WTC11 (cell line): ENCODE results near the gene RASSF4. TPM values are rescaled to one million over a fixed set of nuclear protein-coding genes. Genes with fewer than 3 reads are reported as not detected.

Experiments used
- ATAC-seq: fragments of 200-7000 bp; cut with Tn5 transposase; 2 replicates; pipeline ENCODE4 v1.10.0; 2021; ENCODE audit warnings: mild to moderate bottlenecking, moderate library complexity
- CTCF ChIA-PET: fragments of 300-600 bp; sonication (Branson Sonifier 250); formaldehyde crosslinking; loops from one replicate; lab custom pipeline; 2021; ENCODE audit warnings: antibody characterized with exemption; lab: Charles Lee
- POLR2A ChIA-PET: fragments of 350-600 bp; sonication (Branson Sonifier 250); formaldehyde crosslinking; loops from one replicate; lab custom pipeline; 2021; ENCODE audit warnings: antibody characterized with exemption; lab: Charles Lee
- DNase-seq: peaks from one replicate; pipeline ENCODE4 v3.0.0; 2021; ENCODE audit warnings: low spot score
- H3K27ac Mint-ChIP-seq: 2 replicates; pipeline ENCODE4 v1.8.0; 2021; ENCODE audit warnings: mixed read lengths
- H3K27me3 Mint-ChIP-seq: 2 replicates; pipeline ENCODE4 v1.8.0; 2021; ENCODE audit warnings: low read depth, mild to moderate bottlenecking, moderate library complexity, mixed read lengths
- H3K36me3 Mint-ChIP-seq: 2 replicates; pipeline ENCODE4 v1.8.0; 2021; ENCODE audit warnings: mixed read lengths
- H3K4me1 Mint-ChIP-seq: 2 replicates; pipeline ENCODE4 v1.8.0; 2022; ENCODE audit warnings: mixed read lengths
- H3K4me3 Mint-ChIP-seq: 2 replicates; pipeline ENCODE4 v1.8.0; 2021; ENCODE audit warnings: mild to moderate bottlenecking, moderate library complexity, mixed read lengths
- H3K9me3 Mint-ChIP-seq: 2 replicates; pipeline ENCODE4 v1.8.0; 2021; ENCODE audit warnings: mixed read lengths
- CBFB ChIP-seq: sonication (generic); formaldehyde crosslinking; IDR thresholded peaks from 2 replicates; pipeline ENCODE4 v1.8.1; 2022; ENCODE audit warnings: mild to moderate bottlenecking, low read depth, missing genetic modification reagents
- CREB1 ChIP-seq: sonication (generic); formaldehyde crosslinking; IDR thresholded peaks from 2 replicates; pipeline ENCODE4 v1.8.0; 2023; ENCODE audit warnings: mild to moderate bottlenecking, missing genetic modification reagents
- E2F5 ChIP-seq: sonication (generic); formaldehyde crosslinking; IDR thresholded peaks from 2 replicates; pipeline ENCODE4 v1.8.1; 2022; ENCODE audit warnings: mild to moderate bottlenecking, moderate library complexity, missing genetic modification reagents
- EMX1 ChIP-seq: fragments of 250-450 bp; sonication (Bioruptor Pico); IDR thresholded peaks from 2 replicates; pipeline ENCODE4 v1.8.0; 2021; ENCODE audit warnings: mild to moderate bottlenecking
- HMGA2 ChIP-seq: fragments of 250-450 bp; sonication (Bioruptor Pico); IDR thresholded peaks from 2 replicates; pipeline ENCODE4 v1.4.0; 2021; ENCODE audit warnings: mild to moderate bottlenecking, moderate library complexity
- MAX ChIP-seq: sonication (generic); formaldehyde crosslinking; IDR thresholded peaks from 2 replicates; pipeline ENCODE4 v1.8.0; 2022; ENCODE audit warnings: mild to moderate bottlenecking, missing genetic modification reagents
- MXD4 ChIP-seq: fragments of 250-450 bp; sonication (Bioruptor Pico); IDR thresholded peaks from 2 replicates; pipeline ENCODE4 v1.8.0; 2021; ENCODE audit warnings: mild to moderate bottlenecking, moderate library complexity, borderline replicate concordance
- MYBL2 ChIP-seq: sonication (generic); formaldehyde crosslinking; IDR thresholded peaks from 2 replicates; pipeline ENCODE4 v1.8.1; 2023; ENCODE audit warnings: mild to moderate bottlenecking, moderate library complexity, missing genetic modification reagents
- PREB ChIP-seq: sonication (generic); formaldehyde crosslinking; IDR thresholded peaks from 2 replicates; pipeline ENCODE4 v1.8.1; 2022; ENCODE audit warnings: mild to moderate bottlenecking, missing genetic modification reagents, moderate library complexity, borderline replicate concordance
- SMAD4 ChIP-seq: sonication (generic); formaldehyde crosslinking; IDR thresholded peaks from 2 replicates; pipeline ENCODE4 v1.8.0; 2022; ENCODE audit warnings: mild to moderate bottlenecking, missing genetic modification reagents
- TEAD1 ChIP-seq: sonication (generic); formaldehyde crosslinking; IDR thresholded peaks from 2 replicates; pipeline ENCODE4 v1.8.0; 2022; ENCODE audit warnings: mild to moderate bottlenecking, missing genetic modification reagents
- ZNF121 ChIP-seq: sonication (generic); formaldehyde crosslinking; IDR thresholded peaks from 2 replicates; pipeline ENCODE4 v1.8.0; 2023; ENCODE audit warnings: missing genetic modification reagents
- ZNF232 ChIP-seq: sonication (generic); formaldehyde crosslinking; IDR thresholded peaks from 2 replicates; pipeline ENCODE4 v1.8.0; 2022; ENCODE audit warnings: mild to moderate bottlenecking, missing genetic modification reagents
- ZNF263 ChIP-seq: sonication (generic); formaldehyde crosslinking; IDR thresholded peaks from 2 replicates; pipeline ENCODE4 v1.8.1; 2022; ENCODE audit warnings: low read depth, mild to moderate bottlenecking, moderate library complexity, missing genetic modification reagents
- ZNF425 ChIP-seq: fragments of 250-450 bp; sonication (Bioruptor Pico); conservative IDR thresholded peaks from 2 replicates; pipeline ENCODE4 v1.9.0; 2021; ENCODE audit warnings: mild to moderate bottlenecking
- ZNF532 ChIP-seq: fragments of 250-450 bp; sonication (Bioruptor Pico); IDR thresholded peaks from 2 replicates; pipeline ENCODE4 v1.9.0; 2021; ENCODE audit warnings: mild to moderate bottlenecking, borderline replicate concordance
- total RNA-seq: library from RNA; stranded (reverse); gene quantifications from 3 replicates; pipeline ENCODE4 v1.2.3, GENCODE V29; 2021
- TF ChIP-seq, protein P1 (sequence below): sonication (generic); formaldehyde crosslinking; IDR thresholded peaks from 2 replicates; pipeline ENCODE4 v1.8.1; 2023; ENCODE audit warnings: mild to moderate bottlenecking, moderate library complexity, missing genetic modification reagents
- TF ChIP-seq, protein P2 (sequence below): sonication (generic); formaldehyde crosslinking; IDR thresholded peaks from 2 replicates; pipeline ENCODE4 v1.8.0; 2022; ENCODE audit warnings: mild to moderate bottlenecking, missing genetic modification reagents
- TF ChIP-seq, protein P3 (sequence below): sonication (generic); formaldehyde crosslinking; conservative IDR thresholded peaks from 2 replicates; pipeline ENCODE4 v1.8.1; 2023; ENCODE audit warnings: mild to moderate bottlenecking, low read depth, missing genetic modification reagents, moderate library complexity

RASSF4 gene
- total RNA-seq, 1 experiment from 2014 or later = 15.7 TPM

- no peak for ATAC-seq
- TF ChIP-seq MAX (no peak), MYBL2 (CRISPR knock-in tag) (no peak), MXD4 (CRISPR knock-in tag) (no peak), EMX1 (CRISPR knock-in tag) (no peak), ZNF532 (no peak), TEAD1 (no peak), CBFB (CRISPR knock-in tag) (no peak), HMGA2 (no peak), ZNF263 (CRISPR knock-in tag) (no peak), ZNF425 (no peak), CREB1 (CRISPR knock-in tag) (no peak)
- TF ChIP-seq, protein P1, sequence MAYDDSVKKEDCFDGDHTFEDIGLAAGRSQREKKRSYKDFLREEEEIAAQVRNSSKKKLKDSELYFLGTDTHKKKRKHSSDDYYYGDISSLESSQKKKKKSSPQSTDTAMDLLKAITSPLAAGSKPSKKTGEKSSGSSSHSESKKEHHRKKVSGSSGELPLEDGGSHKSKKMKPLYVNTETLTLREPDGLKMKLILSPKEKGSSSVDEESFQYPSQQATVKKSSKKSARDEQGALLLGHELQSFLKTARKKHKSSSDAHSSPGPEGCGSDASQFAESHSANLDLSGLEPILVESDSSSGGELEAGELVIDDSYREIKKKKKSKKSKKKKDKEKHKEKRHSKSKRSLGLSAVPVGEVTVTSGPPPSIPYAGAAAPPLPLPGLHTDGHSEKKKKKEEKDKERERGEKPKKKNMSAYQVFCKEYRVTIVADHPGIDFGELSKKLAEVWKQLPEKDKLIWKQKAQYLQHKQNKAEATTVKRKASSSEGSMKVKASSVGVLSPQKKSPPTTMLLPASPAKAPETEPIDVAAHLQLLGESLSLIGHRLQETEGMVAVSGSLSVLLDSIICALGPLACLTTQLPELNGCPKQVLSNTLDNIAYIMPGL (CRISPR knock-in tag) = no peak
- TF ChIP-seq, protein P2, sequence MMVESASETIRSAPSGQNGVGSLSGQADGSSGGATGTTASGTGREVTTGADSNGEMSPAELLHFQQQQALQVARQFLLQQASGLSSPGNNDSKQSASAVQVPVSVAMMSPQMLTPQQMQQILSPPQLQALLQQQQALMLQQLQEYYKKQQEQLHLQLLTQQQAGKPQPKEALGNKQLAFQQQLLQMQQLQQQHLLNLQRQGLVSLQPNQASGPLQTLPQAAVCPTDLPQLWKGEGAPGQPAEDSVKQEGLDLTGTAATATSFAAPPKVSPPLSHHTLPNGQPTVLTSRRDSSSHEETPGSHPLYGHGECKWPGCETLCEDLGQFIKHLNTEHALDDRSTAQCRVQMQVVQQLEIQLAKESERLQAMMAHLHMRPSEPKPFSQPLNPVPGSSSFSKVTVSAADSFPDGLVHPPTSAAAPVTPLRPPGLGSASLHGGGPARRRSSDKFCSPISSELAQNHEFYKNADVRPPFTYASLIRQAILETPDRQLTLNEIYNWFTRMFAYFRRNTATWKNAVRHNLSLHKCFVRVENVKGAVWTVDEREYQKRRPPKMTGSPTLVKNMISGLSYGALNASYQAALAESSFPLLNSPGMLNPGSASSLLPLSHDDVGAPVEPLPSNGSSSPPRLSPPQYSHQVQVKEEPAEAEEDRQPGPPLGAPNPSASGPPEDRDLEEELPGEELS = no peak
- Mint-ChIP-seq H3K27ac (no peak overlapping the region), H3K9me3 (peaks cover 23% of the 10 kb centered on the region), H3K36me3 (peaks cover 5% of the 10 kb centered on the region), H3K4me1 (no peaks in the 10 kb centered on the region), H3K4me3 (no peak overlapping the region), H3K27me3 (peaks cover 4% of the 10 kb centered on the region; the same call in 1 of the 2 replicates)
- no peak for DNase-seq
- ChIA-PET CTCF (no interaction called here), POLR2A (no interaction called here)
These were observed 63.8 kb downstream of the RASSF4 start for GRCh38 chr10:45023426-45023825.

GRCh38 chr10:45034301-45034700 is 74.7 kb downstream of the RASSF4 start:
- no peak overlapping the region for H3K4me3 Mint-ChIP-seq
- CTCF ChIA-PET = no interaction called here

More at GRCh38 chr10:45034301-45034700, 74.7 kb downstream of the RASSF4 start:
- no peaks in the 10 kb centered on the region; the same call in 1 of the 2 replicates for H3K27me3 Mint-ChIP-seq
- ATAC-seq = no peak
- H3K36me3 Mint-ChIP-seq = peaks cover 33% of the 10 kb centered on the region
- TF ChIP-seq E2F5 (no peak), ZNF121 (CRISPR knock-in tag) (no peak), SMAD4 (CRISPR knock-in tag) (no peak), ZNF232 (CRISPR knock-in tag) (no peak), PREB (CRISPR knock-in tag) (no peak), CBFB (CRISPR knock-in tag) (no peak)
- TF ChIP-seq, protein P3, sequence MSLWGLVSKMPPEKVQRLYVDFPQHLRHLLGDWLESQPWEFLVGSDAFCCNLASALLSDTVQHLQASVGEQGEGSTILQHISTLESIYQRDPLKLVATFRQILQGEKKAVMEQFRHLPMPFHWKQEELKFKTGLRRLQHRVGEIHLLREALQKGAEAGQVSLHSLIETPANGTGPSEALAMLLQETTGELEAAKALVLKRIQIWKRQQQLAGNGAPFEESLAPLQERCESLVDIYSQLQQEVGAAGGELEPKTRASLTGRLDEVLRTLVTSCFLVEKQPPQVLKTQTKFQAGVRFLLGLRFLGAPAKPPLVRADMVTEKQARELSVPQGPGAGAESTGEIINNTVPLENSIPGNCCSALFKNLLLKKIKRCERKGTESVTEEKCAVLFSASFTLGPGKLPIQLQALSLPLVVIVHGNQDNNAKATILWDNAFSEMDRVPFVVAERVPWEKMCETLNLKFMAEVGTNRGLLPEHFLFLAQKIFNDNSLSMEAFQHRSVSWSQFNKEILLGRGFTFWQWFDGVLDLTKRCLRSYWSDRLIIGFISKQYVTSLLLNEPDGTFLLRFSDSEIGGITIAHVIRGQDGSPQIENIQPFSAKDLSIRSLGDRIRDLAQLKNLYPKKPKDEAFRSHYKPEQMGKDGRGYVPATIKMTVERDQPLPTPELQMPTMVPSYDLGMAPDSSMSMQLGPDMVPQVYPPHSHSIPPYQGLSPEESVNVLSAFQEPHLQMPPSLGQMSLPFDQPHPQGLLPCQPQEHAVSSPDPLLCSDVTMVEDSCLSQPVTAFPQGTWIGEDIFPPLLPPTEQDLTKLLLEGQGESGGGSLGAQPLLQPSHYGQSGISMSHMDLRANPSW (CRISPR knock-in tag) = no peak
- H3K27ac Mint-ChIP-seq = no peak overlapping the region
- no peak for DNase-seq
- H3K4me1 Mint-ChIP-seq = no peaks in the 10 kb centered on the region
- peaks cover 42% of the 10 kb centered on the region for H3K9me3 Mint-ChIP-seq
- POLR2A ChIA-PET = no interaction called here
